ENCODE data around the gene HTT.
"Not testable (repeated sequence)": the region's sequence is repeated elsewhere in the genome, so short reads cannot be mapped to it uniquely, and the experiment has no call there.

HTT gene

GRCh38 chr4:3085948-3086670, 11.6 kb downstream of the HTT start:
- no peak for DNase-seq

- DNase-seq: no peak
These were observed 12.8 kb downstream of the HTT start for GRCh38 chr4:3087115-3087797.

- no peak for DNase-seq
These were observed 17.0 kb downstream of the HTT start for GRCh38 chr4:3091464-3091863.

DNA sequence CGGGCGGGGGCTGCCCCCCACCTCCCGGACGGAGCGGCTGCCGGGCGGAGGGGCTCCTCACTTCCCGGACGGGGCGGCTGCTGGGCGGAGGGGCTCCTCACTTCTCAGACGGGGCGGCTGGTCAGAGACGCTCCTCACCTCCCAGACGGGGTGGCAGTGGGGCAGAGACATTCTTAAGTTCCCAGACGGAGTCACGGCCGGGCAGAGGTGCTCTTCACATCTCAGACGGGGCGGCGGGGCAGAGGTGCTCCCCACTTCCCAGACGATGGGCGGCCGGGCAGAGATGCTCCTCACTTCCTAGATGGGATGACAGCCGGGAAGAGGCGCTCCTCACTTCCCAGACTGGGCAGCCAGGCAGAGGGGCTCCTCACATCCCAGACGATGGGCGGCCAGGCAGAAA, 20.2 kb downstream of the HTT start:
- DNase-seq: not testable (repeated sequence)

- DNase-seq: no peak
These were observed 21.7 kb downstream of the HTT start for GRCh38 chr4:3096202-3096601.

GRCh38 chr4:3098346-3098745, 23.9 kb downstream of the HTT start:
- DNase-seq: no peak

DNA sequence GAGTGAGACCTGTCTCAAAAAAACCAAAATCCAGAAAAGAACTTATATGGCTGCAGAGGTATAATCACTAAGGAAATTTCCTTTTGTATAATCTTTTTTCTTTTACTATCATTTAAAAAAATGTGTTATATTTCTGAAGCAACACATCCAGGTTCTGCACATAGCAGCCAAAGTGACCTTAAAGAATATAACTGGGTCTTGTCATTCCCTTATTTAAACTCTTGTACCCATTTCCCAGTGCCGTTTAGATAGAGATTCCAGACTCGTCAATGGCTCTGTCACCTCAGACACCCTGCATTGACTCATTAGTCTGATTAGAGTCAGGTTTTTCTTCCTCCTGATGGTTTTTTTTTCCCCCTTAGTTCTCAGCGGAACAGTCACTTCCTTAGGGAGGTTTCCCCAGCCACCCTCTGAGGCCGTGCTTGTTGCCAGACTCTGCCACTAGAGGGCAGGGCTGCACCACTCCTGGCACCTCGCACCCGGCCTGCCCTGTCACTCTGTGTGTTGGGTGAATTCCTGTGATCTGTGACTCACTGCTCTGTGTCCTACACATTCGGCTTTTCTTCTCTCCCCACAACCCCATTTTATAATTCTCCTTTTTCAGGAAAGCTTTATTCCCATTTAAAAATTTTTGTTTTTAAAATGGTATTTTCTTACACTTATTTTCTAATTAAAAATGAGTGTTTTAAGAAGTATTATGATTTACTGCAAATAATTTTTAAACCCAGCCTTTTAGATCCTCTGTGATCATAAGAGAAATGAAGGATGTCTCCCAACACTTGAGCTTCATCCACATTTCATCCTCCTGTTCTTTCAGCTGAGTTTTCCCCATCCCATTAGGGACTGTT, 32.1 kb downstream of the HTT start:
- peak in 1 of 2 experiments; percentile 65 for DNase-seq

- no peak for DNase-seq
These were observed 32.8 kb downstream of the HTT start for GRCh38 chr4:3107271-3107670.

DNA sequence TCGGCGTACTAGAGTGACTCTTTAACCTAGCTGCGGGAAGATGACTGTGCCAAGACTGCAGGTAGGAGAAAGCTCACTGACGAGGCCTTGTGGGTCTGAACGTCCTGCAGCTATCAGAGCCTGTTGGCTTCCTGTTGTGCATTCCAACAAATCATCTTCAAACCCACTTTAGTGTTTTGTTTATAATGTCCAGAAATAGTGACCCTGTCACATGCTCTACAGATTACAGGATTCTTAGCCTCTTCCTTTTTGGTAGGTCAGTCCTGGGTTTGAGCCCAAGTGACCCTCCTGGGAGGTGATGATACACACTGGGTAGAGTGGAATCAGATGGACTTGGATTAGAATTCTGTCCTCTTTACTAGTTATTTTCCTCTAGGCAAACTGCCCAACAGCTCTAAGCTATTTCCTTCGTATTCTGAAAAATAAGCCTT, 33.2 kb downstream of the HTT start:
- no peak for DNase-seq

DNA sequence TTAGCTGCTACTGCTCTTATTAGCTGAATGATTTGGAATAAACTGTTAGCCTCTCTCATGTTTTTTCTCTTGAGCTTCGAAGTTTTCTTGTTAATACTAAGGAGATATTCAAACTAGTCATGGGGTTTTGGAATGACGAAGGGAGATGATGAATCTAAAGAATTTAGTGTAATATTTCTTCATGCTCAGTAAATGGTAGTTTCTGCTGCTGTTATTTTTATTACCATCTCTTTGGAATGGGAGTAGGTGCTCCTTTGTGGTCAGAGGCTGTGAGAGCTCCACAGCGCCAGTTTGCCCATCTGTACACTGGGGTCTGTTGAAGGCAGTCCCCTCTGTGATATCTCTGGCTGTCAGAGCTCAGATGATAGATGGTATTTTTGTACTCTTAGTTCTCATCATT, 33.7 kb downstream of the HTT start:
- DNase-seq: no peak

- DNase-seq: no peak
These were observed 37.0 kb downstream of the HTT start for GRCh38 chr4:3111461-3111860.

DNA sequence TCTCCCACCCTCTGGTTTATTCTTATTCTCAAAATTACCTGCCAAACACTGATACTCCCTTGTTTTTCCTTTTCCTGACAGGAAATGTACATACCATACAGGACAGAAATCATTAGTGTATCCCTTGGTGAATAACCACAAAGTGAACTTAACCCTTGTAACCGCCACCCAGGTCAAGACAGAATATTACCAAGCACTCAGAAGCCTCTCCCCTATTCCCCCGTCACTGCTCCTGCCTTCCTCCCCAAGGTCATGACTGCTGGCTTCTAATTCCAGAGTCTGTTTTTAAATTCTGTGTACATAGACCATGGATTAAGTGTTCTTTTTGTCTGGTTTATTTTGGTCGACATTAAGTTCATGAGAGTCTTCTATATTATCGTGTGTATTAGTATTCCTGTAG, 37.7 kb downstream of the HTT start:
- DNase-seq: no peak

- no peak for DNase-seq
These were observed 38.4 kb downstream of the HTT start for GRCh38 chr4:3112609-3113469.

DNA sequence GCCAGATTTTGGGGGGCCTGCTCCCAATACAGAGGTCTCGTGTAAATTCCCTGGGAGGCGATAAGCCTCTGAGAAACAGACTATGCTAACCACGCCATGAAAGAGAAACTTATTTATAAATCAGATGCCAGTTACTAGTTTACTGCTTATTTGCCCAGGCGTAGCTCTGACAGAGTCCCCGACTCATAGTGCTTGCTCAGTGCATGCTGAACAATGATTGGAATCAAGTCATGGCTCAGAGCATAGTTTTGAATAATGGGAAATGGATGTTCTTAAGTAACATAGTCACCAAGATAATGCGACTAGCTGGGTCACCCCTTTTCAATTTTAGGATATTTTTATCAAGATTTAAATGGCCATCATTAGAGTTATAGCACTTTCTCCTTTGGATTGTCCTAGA, 39.9 kb downstream of the HTT start:
- DNase-seq: no peak

DNA sequence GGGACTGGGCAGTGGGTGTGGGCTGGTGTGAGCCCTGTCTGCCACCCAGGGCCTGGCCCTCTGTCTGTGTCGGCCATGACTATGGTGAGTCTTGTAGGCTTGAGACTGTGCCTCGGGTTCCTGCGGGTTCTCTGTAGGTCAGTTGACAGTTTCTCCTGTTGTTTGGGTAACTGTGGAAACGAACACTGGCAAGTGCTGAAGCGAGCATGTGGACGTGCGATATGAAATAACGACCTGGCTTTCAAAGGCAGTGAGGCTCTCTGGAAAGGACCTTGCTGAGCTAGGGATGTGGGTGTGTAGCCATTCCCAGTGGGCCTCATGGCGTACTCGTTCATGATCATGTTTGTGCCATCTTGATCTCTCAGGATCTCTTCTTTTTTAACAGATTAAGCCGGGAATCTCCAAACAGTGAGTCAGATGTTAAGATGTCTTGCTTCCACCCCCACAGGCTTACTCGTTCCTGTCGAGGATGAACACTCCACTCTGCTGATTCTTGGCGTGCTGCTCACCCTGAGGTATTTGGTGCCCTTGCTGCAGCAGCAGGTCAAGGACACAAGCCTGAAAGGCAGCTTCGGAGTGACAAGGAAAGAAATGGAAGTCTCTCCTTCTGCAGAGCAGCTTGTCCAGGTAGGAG, 41.3 kb downstream of the HTT start:
- DNase-seq: no peak

- no peak for DNase-seq
These were observed 42.5 kb downstream of the HTT start for GRCh38 chr4:3116955-3117354.

GRCh38 chr4:3118312-3118711, 43.8 kb downstream of the HTT start:
- DNase-seq: no peak

DNA sequence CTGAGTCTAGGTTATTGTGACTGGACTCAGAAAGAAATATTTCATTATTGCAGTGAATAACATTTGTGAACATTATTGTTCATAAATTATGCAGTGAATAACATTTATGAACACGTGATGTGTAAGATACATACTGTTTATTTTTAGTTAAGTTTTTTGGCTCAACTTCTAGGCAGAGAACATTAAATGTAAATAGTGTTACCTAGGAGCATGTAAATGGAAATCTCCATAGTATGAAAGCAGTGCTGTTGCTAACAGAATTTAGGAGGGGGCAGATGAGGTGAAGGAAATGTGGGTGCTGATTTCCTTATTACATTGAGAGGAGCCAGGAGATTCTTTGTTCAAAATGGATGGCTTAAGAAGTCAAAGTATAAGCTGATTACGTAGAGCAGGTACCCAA, 45.0 kb downstream of the HTT start:
- DNase-seq: no peak

DNA sequence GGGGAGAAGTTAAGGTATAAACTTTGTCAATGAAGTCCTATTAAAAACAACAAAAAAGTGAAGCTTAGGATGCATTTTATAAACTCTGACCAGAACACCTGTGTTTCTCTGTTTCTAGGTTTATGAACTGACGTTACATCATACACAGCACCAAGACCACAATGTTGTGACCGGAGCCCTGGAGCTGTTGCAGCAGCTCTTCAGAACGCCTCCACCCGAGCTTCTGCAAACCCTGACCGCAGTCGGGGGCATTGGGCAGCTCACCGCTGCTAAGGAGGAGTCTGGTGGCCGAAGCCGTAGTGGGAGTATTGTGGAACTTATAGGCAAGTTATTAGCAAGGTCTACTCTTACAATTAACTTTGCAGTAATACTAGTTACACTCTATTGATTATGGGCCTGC, 46.6 kb downstream of the HTT start:
- DNase-seq: no peak

DNA sequence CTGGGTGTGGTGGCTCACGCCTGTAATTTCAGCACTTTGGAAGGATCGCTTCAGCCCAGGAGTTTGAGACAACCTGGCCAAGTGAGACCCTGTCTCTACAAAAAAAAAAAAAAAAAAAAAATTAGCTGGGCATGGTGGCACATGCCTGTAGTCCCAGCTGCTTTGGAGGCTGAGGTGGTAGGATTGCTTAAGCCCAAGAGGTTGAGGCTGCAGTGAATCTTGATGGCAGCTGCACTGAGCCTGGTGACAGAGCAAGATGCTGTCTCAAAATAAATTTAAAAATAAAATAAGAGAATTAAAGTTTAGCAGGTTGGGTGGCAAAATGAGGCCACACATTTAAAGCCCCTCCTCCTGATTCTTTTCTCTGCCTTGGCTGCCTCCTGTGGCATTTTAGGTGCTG, 47.1 kb downstream of the HTT start:
- DNase-seq: no peak

DNA sequence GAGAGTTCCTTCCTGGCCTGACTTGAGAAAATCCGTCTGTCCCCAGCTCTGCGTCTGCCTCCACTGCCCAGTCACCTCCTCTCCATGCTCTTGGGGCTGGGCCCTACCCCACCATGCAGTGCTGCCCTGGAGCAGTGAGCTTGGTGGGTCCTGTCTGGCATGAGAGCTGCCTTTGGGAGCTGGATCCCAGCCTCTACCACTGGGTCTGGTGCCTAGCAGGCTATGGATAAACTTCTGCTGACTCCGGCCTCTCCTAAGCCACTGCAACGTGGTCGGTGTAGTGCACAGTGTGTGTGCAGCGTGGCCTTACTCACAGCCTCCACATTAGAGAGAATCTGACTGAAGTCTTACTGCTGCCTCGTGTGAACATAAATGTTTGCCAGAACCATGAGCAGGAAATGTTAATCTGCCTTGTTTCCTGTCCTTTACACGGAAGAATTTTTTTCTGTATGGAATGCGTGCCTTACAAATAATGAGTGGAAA, 47.6 kb downstream of the HTT start:
- no peak for DNase-seq

- no peak for DNase-seq
These were observed 48.7 kb downstream of the HTT start for GRCh38 chr4:3123181-3123671.

All from NCI-H446 (cell line).